ENCODE measurements around the gene PFN1.
A peak's percentile ranks its signal among the peaks of the same experiment; 100 is the strongest.

PFN1 gene

GRCh38 chr17:4897198-4897687 lies 51.1 kb downstream of the PFN1 start:
- no peak for TF ChIP-seq CTCF (IDR thresholded peaks at IDR 0.05; ENCODE audit: low read depth, low read length)
- H3K4me3 ChIP-seq (replicated peaks in 1 of 2; ENCODE audit: low read depth in 2 of 2, low read length in 2 of 2): no peak overlapping the region
- no peak for DNase-seq (ENCODE audit: low read depth in 2 of 2)

DNA sequence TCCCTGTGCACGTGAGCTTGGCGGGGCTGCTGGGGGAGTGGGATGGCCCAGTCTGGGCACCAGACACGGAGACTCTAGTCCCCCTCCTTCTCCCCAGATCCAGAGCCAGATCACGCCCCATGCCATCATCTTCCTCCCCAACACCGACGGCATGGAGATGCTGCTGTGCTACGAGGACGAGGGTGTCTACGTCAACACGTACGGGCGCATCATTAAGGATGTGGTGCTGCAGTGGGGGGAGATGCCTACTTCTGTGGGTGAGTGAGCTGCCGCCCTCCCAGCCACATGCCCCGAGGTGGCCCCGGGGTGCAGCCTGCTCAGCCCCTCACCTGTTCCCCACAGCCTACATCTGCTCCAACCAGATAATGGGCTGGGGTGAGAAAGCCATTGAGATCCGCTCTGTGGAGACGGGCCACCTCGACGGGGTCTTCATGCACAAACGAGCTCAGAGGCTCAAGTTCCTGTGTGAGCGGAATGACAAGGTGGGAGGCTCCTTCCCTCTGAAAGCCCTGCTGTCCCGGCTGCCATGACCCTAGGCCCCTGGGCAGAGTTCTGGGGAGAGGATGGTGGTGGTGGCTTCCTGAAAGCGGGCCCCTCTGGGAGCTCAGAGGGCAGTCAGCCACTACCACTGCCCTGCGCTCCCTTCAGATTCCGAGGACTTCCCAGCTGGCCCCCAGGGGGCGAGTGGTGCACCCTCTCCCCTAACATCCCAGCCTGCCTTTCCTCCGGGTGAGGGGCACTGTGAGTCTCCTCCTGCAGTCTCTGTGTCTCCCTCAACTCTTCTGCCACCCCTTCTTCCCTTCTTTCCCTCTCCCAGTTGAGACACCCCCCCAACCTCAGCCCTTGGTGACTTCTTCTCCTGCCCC lies 51.8 kb downstream of the PFN1 start:
- H3K4me3 ChIP-seq (replicated peaks in 1 of 2; ENCODE audit: low read depth in 2 of 2, low read length in 2 of 2): no peak overlapping the region
- TF ChIP-seq CTCF (IDR thresholded peaks at IDR 0.05; ENCODE audit: low read depth, low read length): no peak
- DNase-seq (ENCODE audit: low read depth in 2 of 2): no peak

DNA sequence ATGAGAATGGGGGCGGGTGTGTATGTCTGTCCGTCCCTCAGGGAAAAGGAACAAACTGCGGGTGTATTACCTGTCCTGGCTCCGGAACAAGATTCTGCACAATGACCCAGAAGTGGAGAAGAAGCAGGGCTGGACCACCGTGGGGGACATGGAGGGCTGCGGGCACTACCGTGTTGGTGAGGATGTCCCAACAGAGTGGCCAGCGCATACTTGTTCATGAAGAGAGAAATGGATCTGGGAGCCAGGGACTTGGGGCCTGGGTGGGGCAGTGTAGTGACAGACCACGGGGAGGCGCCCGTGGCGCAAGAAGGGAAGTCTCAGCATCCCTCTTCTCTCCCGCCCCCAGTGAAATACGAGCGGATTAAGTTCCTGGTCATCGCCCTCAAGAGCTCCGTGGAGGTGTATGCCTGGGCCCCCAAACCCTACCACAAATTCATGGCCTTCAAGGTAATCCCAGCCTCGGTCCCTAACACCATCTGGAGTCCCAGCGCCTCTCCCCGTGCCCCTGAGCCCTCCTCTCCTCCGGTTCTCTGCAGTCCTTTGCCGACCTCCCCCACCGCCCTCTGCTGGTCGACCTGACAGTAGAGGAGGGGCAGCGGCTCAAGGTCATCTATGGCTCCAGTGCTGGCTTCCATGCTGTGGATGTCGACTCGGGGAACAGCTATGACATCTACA lies 52.5 kb downstream of the PFN1 start:
- H3K4me3 ChIP-seq (replicated peaks in 1 of 2; ENCODE audit: low read depth in 2 of 2, low read length in 2 of 2): no peak overlapping the region
- TF ChIP-seq CTCF (IDR thresholded peaks at IDR 0.05; ENCODE audit: low read depth, low read length): peak; percentile 8
- DNase-seq (ENCODE audit: low read depth in 2 of 2): no peak
